Gastroesophageal sphincter (tissue), 3 donors: Measurements from ENCODE around the gene HIP1.

Source experiments
- CTCF ChIP-seq, 4 experiments: fragments of 200-600 bp in 2 of 4; fragments of 450-650 bp in 2 of 4; sonication (generic) in 1 of 4; IDR thresholded peaks; one replicate each; pipeline ENCODE4 v1.5.1; 2017 to 2019; ENCODE audit warnings: antibody characterized with exemption in 4 of 4, mild to moderate bottlenecking in 2 of 4, moderate library complexity in 2 of 4
- EP300 ChIP-seq: sonication (generic); formaldehyde crosslinking; IDR thresholded peaks from one replicate; pipeline ENCODE4 v1.6.1; 2017; ENCODE audit warnings: antibody characterized with exemption, mild to moderate bottlenecking
- POLR2A ChIP-seq, 2 donors: fragments of 450-650 bp; IDR thresholded peaks; one replicate each; pipeline ENCODE4 v1.6.1; 2017; ENCODE audit warnings: antibody characterized with exemption in 2 of 2, mild to moderate bottlenecking in 2 of 2, moderate library complexity in 1 of 2
- POLR2AphosphoS5 ChIP-seq: sonication (generic); formaldehyde crosslinking; IDR thresholded peaks from one replicate; pipeline ENCODE4 v1.6.1; 2017; ENCODE audit warnings: antibody characterized with exemption

- no peak for TF ChIP-seq CTCF (IDR thresholded peaks at IDR 0.05)
- TF ChIP-seq POLR2A (IDR thresholded peaks at IDR 0.05) = no peak
- TF ChIP-seq POLR2AphosphoS5 = no peak
- no peak for TF ChIP-seq EP300
Observed at GRCh38 chr7:75578081-75578480, 160.7 kb downstream of the HIP1 start.
